Neural progenitor cell (in vitro differentiated cells): ENCODE data around the gene AUH.

Experiments
- EZH2phosphoT487 ChIP-seq: fragments of 200-600 bp; sonication (generic); IDR thresholded peaks from 2 replicates; pipeline ENCODE4 v1.6.1; 2017; ENCODE audit warnings: antibody characterized with exemption
- TF ChIP-seq, protein P1 (sequence below): fragments of 200-600 bp; sonication (generic); IDR thresholded peaks from 2 replicates; pipeline ENCODE4 v1.5.1; 2017; ENCODE audit warnings: antibody characterized with exemption, mild to moderate bottlenecking

DNA sequence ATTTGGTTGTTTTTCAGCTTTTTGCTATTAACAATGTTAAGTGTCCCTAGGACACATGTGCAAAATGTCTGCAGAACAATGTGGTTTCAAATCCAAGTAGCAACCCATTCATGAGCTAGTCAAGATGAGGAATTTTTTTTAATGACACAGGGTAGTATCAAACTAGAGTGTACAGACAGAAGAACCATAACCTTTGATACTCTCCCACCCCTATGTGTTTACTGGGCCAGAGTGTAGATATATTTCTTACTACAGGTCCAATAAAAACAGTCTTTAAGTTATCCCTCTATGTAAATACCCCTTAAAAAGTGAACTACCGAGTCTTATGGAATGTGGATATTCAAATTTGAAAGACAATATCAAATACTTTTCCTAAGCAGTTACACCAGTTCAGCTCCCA is 45.6 kb downstream of the AUH start:
- TF ChIP-seq EZH2phosphoT487: no peak
- TF ChIP-seq, protein P1, sequence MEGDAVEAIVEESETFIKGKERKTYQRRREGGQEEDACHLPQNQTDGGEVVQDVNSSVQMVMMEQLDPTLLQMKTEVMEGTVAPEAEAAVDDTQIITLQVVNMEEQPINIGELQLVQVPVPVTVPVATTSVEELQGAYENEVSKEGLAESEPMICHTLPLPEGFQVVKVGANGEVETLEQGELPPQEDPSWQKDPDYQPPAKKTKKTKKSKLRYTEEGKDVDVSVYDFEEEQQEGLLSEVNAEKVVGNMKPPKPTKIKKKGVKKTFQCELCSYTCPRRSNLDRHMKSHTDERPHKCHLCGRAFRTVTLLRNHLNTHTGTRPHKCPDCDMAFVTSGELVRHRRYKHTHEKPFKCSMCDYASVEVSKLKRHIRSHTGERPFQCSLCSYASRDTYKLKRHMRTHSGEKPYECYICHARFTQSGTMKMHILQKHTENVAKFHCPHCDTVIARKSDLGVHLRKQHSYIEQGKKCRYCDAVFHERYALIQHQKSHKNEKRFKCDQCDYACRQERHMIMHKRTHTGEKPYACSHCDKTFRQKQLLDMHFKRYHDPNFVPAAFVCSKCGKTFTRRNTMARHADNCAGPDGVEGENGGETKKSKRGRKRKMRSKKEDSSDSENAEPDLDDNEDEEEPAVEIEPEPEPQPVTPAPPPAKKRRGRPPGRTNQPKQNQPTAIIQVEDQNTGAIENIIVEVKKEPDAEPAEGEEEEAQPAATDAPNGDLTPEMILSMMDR: no peak
